Stomach (tissue), 4 donors: ENCODE data around the gene UBA1.
A peak's percentile ranks its signal among the peaks of the same experiment; 100 is the strongest.

ENCODE experiments used
- POLR2A ChIP-seq, 4 donors: fragments of 450-650 bp; IDR thresholded peaks; one replicate each; pipeline ENCODE4 v1.6.1; 2016; ENCODE audit warnings: antibody characterized with exemption in 4 of 4, control low read depth in 2 of 4, mild to moderate bottlenecking in 1 of 4, moderate library complexity in 1 of 4
- POLR2AphosphoS5 ChIP-seq, 3 donors: sonication (generic); formaldehyde crosslinking; IDR thresholded peaks; one replicate each; pipeline ENCODE4 v1.6.1; 2016; ENCODE audit warnings: antibody characterized with exemption in 3 of 3
- TF ChIP-seq, protein P1 (sequence below), 7 experiments: fragments of 450-650 bp in 4 of 7; fragments of 200-600 bp in 3 of 7; sonication (generic) in 3 of 7; IDR thresholded peaks; one replicate each; pipeline ENCODE4 v1.5.1; 2016 to 2019; ENCODE audit warnings: antibody characterized with exemption in 7 of 7, control low read depth in 2 of 7, mild to moderate bottlenecking in 1 of 7

DNA sequence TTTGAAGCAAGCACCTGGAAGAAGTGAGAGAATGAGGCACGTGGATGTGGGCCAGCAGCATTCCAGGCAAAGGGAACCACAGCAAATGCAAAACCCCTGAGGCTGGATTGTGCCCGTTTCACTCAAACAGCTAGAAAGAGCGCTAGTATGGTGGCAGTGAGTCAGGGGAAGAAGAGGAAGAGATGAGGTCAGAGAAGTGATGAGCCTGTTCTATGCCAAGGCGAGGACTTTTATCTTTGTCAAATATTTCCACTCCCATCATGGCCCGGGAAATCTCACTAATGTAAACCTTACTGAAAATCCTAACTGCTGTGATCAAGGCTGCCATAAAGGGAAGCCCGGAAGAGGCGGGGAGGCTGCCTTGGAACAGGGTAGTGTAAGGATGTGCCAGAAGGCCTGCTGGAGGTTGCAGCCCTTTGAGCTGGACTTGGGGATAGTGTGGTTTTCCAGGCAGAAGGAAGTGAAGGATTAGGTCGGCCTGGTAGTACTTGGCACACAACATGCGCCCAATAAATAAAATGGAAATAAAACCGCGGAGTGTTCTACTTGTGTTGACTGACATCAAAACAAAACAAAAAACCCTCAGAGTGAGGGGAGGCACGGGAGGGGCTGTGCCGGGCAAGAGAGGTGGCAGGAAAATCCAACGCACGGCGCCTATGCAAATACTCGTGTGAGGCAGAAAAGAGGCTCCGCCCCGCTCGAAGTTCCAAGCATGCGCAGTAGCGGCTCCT, 23.7 kb downstream of the UBA1 start:
- TF ChIP-seq, protein P1, sequence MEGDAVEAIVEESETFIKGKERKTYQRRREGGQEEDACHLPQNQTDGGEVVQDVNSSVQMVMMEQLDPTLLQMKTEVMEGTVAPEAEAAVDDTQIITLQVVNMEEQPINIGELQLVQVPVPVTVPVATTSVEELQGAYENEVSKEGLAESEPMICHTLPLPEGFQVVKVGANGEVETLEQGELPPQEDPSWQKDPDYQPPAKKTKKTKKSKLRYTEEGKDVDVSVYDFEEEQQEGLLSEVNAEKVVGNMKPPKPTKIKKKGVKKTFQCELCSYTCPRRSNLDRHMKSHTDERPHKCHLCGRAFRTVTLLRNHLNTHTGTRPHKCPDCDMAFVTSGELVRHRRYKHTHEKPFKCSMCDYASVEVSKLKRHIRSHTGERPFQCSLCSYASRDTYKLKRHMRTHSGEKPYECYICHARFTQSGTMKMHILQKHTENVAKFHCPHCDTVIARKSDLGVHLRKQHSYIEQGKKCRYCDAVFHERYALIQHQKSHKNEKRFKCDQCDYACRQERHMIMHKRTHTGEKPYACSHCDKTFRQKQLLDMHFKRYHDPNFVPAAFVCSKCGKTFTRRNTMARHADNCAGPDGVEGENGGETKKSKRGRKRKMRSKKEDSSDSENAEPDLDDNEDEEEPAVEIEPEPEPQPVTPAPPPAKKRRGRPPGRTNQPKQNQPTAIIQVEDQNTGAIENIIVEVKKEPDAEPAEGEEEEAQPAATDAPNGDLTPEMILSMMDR (IDR thresholded peaks at IDR 0.05): no peak
- TF ChIP-seq POLR2A (IDR thresholded peaks at IDR 0.05) (no peak), POLR2AphosphoS5 (IDR thresholded peaks at IDR 0.05) (peak in 1 of 3 donors; percentile 19)
